ENCODE results near the gene PLXNA2.

- TF ChIP-seq CTCF (CRISPR knock-in tag; IDR thresholded peaks at IDR 0.05) (no peak), HNRNPUL1 (IDR thresholded peaks at IDR 0.05; ENCODE audit: low read depth, low read length) (no peak), TAF1 (CRISPR knock-in tag; IDR thresholded peaks at IDR 0.05) (no peak), ZNF776 (CRISPR knock-in tag; IDR thresholded peaks at IDR 0.05) (no peak), FOSL2 (CRISPR knock-in tag; IDR thresholded peaks at IDR 0.05) (0 out of 2 replicates have a peak, but pooled peaks have one; percentile 36), HOXA3 (CRISPR knock-in tag; IDR thresholded peaks at IDR 0.05) (peak; percentile 45), RAD21 (CRISPR knock-in tag; IDR thresholded peaks at IDR 0.05) (no peak), ZZZ3 (CRISPR knock-in tag; IDR thresholded peaks at IDR 0.05; ENCODE audit: borderline replicate concordance) (no peak), PAX8 (CRISPR knock-in tag; IDR thresholded peaks at IDR 0.05; ENCODE audit: borderline replicate concordance) (no peak), CBX1 (IDR thresholded peaks at IDR 0.05; ENCODE audit: low read depth) (no peak), U2AF1 (optimal IDR thresholded peaks at IDR 0.05; ENCODE audit: low read depth, low read length) (no peak), EZH2 (conservative IDR thresholded peaks at IDR 0.05; ENCODE audit: low read depth, low read length) (no peak), ZNF264 (CRISPR knock-in tag; IDR thresholded peaks at IDR 0.05) (peak; percentile 66; the same call in 1 of the 2 replicates)
These were observed 72.4 kb downstream of the PLXNA2 start for GRCh38 chr1:208171616-208172422.

Data from HepG2 (cell line).